PC-3 (cell line): ENCODE results near the gene ZNF808.

Source experiments
- EZH2 ChIP-seq: fragments of 300-600 bp; sonication (generic); IDR thresholded peaks from one replicate; pipeline ENCODE4 v1.6.1; 2017; ENCODE audit warnings: antibody characterized with exemption, mild to moderate bottlenecking, low read length; ENCODE audit not compliant: unreplicated experiment
- EZH2phosphoT487 ChIP-seq: fragments of 300-600 bp; sonication (generic); IDR thresholded peaks from 2 replicates; pipeline ENCODE4 v1.6.1; 2018; ENCODE audit warnings: mild to moderate bottlenecking, antibody characterized with exemption, low read length, borderline replicate concordance
- TF ChIP-seq, protein P1 (sequence below): fragments of 300-600 bp; sonication (generic); conservative IDR thresholded peaks from 2 replicates; pipeline ENCODE4 v1.5.1; 2017; ENCODE audit warnings: antibody characterized with exemption, low read depth, mild to moderate bottlenecking, low read length

DNA sequence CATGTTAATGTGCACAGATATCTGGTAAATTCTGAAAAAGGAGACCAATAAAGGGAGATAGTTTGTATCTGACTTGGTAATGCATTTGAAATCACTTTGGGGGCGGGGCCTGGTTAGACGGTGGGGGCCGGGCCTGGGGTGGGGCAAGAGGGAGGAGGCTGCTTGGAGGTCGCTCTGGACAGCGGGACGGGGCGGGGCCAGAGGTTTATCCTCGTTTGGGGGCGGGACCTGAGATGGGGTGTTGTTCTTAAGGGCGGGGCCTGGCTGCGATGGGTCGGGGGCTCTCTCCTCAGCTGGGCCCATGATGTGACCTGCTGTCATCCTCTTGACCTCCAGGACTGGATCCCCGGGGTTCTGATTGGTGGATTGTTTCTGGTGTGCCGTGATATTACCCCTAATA is 4.9 kb upstream of the ZNF808 start:
- TF ChIP-seq, protein P1, sequence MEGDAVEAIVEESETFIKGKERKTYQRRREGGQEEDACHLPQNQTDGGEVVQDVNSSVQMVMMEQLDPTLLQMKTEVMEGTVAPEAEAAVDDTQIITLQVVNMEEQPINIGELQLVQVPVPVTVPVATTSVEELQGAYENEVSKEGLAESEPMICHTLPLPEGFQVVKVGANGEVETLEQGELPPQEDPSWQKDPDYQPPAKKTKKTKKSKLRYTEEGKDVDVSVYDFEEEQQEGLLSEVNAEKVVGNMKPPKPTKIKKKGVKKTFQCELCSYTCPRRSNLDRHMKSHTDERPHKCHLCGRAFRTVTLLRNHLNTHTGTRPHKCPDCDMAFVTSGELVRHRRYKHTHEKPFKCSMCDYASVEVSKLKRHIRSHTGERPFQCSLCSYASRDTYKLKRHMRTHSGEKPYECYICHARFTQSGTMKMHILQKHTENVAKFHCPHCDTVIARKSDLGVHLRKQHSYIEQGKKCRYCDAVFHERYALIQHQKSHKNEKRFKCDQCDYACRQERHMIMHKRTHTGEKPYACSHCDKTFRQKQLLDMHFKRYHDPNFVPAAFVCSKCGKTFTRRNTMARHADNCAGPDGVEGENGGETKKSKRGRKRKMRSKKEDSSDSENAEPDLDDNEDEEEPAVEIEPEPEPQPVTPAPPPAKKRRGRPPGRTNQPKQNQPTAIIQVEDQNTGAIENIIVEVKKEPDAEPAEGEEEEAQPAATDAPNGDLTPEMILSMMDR, result no peak
- TF ChIP-seq EZH2 (no peak), EZH2phosphoT487 (no peak)
